ENCODE measurements around the gene S1PR1. TPM values are rescaled to one million over a fixed set of nuclear protein-coding genes. Genes with fewer than 3 reads are reported as not detected.

S1PR1 gene
- total RNA-seq, 1 experiment from 2014 or later: 1.1 TPM

GRCh38 chr1:101280942-101281654, 44.3 kb downstream of the S1PR1 start:
- Histone ChIP-seq H3K27me3 (replicated peaks; ENCODE audit: insufficient read depth, low read depth, low read length, poor library complexity) (no peaks in the 10 kb centered on the region), H3K36me3 (ENCODE audit: insufficient read depth, low read length, poor library complexity, severe bottlenecking) (no peaks in the 10 kb centered on the region), H3K4me3 (ENCODE audit: low read depth, low read length, poor library complexity, severe bottlenecking) (no peak overlapping the region), H3K9me3 (ENCODE audit: low read depth, low read length, poor library complexity, severe bottlenecking) (no peaks in the 10 kb centered on the region), H3K27ac (ENCODE audit: low read depth, low read length, poor library complexity, severe bottlenecking) (no peak overlapping the region), H3K4me1 (ENCODE audit: insufficient read depth, low read length, poor library complexity, severe bottlenecking) (no peaks in the 10 kb centered on the region)
- intact Hi-C loops (cut with micrococcal nuclease; ENCODE audit: unreplicated experiment): loop anchor here (10.0 kb wide), 1 partner anchor 816 kb away; no protein-coding TSS in a partner anchor
- DNase-seq (ENCODE audit: low spot score): no peak
- no peak for TF ChIP-seq EZH2 (IDR thresholded peaks at IDR 0.05; ENCODE audit: borderline replicate concordance, low read depth, low read length, poor library complexity, severe bottlenecking)
- no TSS peak for BruUV-seq (replicated peaks)
- CTCF ChIA-PET: no interaction called here
- POLR2A ChIA-PET (ENCODE audit: low non-redundant PET): no interaction called here

GRCh38 chr1:101281751-101282150, 44.9 kb downstream of the S1PR1 start:
- no peak for DNase-seq (ENCODE audit: low spot score)
- Histone ChIP-seq H3K27me3 (replicated peaks; ENCODE audit: insufficient read depth, low read depth, low read length, poor library complexity) (no peaks in the 10 kb centered on the region), H3K27ac (ENCODE audit: low read depth, low read length, poor library complexity, severe bottlenecking) (no peak overlapping the region), H3K9me3 (ENCODE audit: low read depth, low read length, poor library complexity, severe bottlenecking) (no peaks in the 10 kb centered on the region), H3K36me3 (ENCODE audit: insufficient read depth, low read length, poor library complexity, severe bottlenecking) (no peaks in the 10 kb centered on the region), H3K4me1 (ENCODE audit: insufficient read depth, low read length, poor library complexity, severe bottlenecking) (no peaks in the 10 kb centered on the region), H3K4me3 (ENCODE audit: low read depth, low read length, poor library complexity, severe bottlenecking) (no peak overlapping the region)
- intact Hi-C loops (cut with micrococcal nuclease; ENCODE audit: unreplicated experiment): loop anchor here (10.0 kb wide), 1 partner anchor 817 kb away; no protein-coding TSS in a partner anchor
- BruUV-seq (replicated peaks): no TSS peak
- no peak for TF ChIP-seq EZH2 (IDR thresholded peaks at IDR 0.05; ENCODE audit: borderline replicate concordance, low read depth, low read length, poor library complexity, severe bottlenecking)
- TF ChIP-seq CTCF (conservative IDR thresholded peaks at IDR 0.05; ENCODE audit: low read depth, low read length): no peak
- ChIA-PET POLR2A (ENCODE audit: low non-redundant PET) (no interaction called here), CTCF (no interaction called here)

- Histone ChIP-seq H3K9me3 (ENCODE audit: low read depth, low read length, poor library complexity, severe bottlenecking) (no peaks in the 10 kb centered on the region), H3K4me1 (ENCODE audit: insufficient read depth, low read length, poor library complexity, severe bottlenecking) (no peaks in the 10 kb centered on the region), H3K27ac (ENCODE audit: low read depth, low read length, poor library complexity, severe bottlenecking) (no peak overlapping the region), H3K4me3 (ENCODE audit: low read depth, low read length, poor library complexity, severe bottlenecking) (no peak overlapping the region), H3K36me3 (ENCODE audit: insufficient read depth, low read length, poor library complexity, severe bottlenecking) (no peaks in the 10 kb centered on the region), H3K27me3 (replicated peaks; ENCODE audit: insufficient read depth, low read depth, low read length, poor library complexity) (no peaks in the 10 kb centered on the region)
- no TSS peak for BruUV-seq (replicated peaks)
- intact Hi-C loops (cut with micrococcal nuclease; ENCODE audit: unreplicated experiment): loop anchor here (10.0 kb wide), 1 partner anchor 818 kb away; no protein-coding TSS in a partner anchor
- no peak for DNase-seq (ENCODE audit: low spot score)
- ChIA-PET POLR2A (ENCODE audit: low non-redundant PET) (no interaction called here), CTCF (no interaction called here)
- TF ChIP-seq CTCF (conservative IDR thresholded peaks at IDR 0.05; ENCODE audit: low read depth, low read length): no peak
- TF ChIP-seq EZH2 (IDR thresholded peaks at IDR 0.05; ENCODE audit: borderline replicate concordance, low read depth, low read length, poor library complexity, severe bottlenecking): no peak
These were observed 45.7 kb downstream of the S1PR1 start for GRCh38 chr1:101282314-101283038.

All from A673 (cell line).